ENCODE results near the gene OOSP3.

GRCh38 chr11:59899532-59899931 is 20.9 kb downstream of the OOSP3 start:
- TF ChIP-seq EP300 (IDR thresholded peaks at IDR 0.05) (no peak), CTCF (IDR thresholded peaks at IDR 0.05) (no peak)

All from upper lobe of left lung (tissue), 4 donors.